IPS-15b (cell line): ENCODE data around the gene PLEKHA8.

Experiments used
- H3K27me3 ChIP-seq: one replicate; pipeline ENCODE4 v1.6.1; 2013; ENCODE audit warnings: low read length; ENCODE audit not compliant: control insufficient read depth, insufficient read depth
- H3K36me3 ChIP-seq: one replicate; pipeline ENCODE4 v1.6.1; 2013; ENCODE audit warnings: low read length; ENCODE audit not compliant: control insufficient read depth, insufficient read depth
- H3K4me1 ChIP-seq: one replicate; pipeline ENCODE4 v1.6.1; 2013; ENCODE audit warnings: mild to moderate bottlenecking, low read length; ENCODE audit not compliant: control insufficient read depth, insufficient read depth
- H3K4me3 ChIP-seq: one replicate; pipeline ENCODE4 v1.5.1; 2013; ENCODE audit warnings: low read depth, low read length
- H3K9ac ChIP-seq: one replicate; pipeline ENCODE4 v1.6.1; 2013; ENCODE audit warnings: low read depth, mild to moderate bottlenecking, low read length
- H3K9me3 ChIP-seq: one replicate; pipeline ENCODE4 v1.6.1; 2013; ENCODE audit warnings: mild to moderate bottlenecking, low read length; ENCODE audit not compliant: control insufficient read depth, insufficient read depth

The PLEKHA8 gene

GRCh38 chr7:30069096-30069867 lies 41.1 kb downstream of the PLEKHA8 start:
- H3K9me3 ChIP-seq: no peaks in the 10 kb centered on the region
- H3K9ac ChIP-seq: no peak overlapping the region
- no peaks in the 10 kb centered on the region for H3K4me1 ChIP-seq
- H3K36me3 ChIP-seq: no peaks in the 10 kb centered on the region
- H3K4me3 ChIP-seq: no peak overlapping the region
- no peaks in the 10 kb centered on the region for H3K27me3 ChIP-seq

- no peaks in the 10 kb centered on the region for H3K4me1 ChIP-seq
- H3K4me3 ChIP-seq: no peak overlapping the region
- no peak overlapping the region for H3K9ac ChIP-seq
- H3K27me3 ChIP-seq: no peaks in the 10 kb centered on the region
- H3K9me3 ChIP-seq: no peaks in the 10 kb centered on the region
- no peaks in the 10 kb centered on the region for H3K36me3 ChIP-seq
Observed at GRCh38 chr7:30070052-30070451, 41.8 kb downstream of the PLEKHA8 start.

DNA sequence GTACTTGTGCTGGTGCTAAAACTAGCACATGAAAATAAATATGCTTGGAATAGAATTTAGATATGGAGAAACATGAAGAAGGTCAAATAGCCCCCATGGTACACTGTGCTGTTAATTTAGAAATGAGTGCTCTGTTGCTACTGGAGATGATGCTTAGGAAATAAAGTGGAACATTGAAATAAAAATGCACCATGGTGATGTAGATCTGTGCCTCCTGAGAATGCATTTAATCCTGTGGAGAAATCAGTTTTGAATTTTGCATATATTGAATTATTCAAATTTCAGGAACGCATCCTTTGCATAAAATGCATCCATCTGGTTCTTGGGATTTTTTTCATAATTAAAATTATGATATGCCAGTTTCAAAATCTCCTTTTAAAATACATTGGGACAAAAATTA lies 44.5 kb downstream of the PLEKHA8 start:
- Histone ChIP-seq H3K9me3 (no peaks in the 10 kb centered on the region), H3K27me3 (no peaks in the 10 kb centered on the region), H3K4me3 (no peak overlapping the region), H3K9ac (no peak overlapping the region), H3K36me3 (no peaks in the 10 kb centered on the region), H3K4me1 (no peaks in the 10 kb centered on the region)

DNA sequence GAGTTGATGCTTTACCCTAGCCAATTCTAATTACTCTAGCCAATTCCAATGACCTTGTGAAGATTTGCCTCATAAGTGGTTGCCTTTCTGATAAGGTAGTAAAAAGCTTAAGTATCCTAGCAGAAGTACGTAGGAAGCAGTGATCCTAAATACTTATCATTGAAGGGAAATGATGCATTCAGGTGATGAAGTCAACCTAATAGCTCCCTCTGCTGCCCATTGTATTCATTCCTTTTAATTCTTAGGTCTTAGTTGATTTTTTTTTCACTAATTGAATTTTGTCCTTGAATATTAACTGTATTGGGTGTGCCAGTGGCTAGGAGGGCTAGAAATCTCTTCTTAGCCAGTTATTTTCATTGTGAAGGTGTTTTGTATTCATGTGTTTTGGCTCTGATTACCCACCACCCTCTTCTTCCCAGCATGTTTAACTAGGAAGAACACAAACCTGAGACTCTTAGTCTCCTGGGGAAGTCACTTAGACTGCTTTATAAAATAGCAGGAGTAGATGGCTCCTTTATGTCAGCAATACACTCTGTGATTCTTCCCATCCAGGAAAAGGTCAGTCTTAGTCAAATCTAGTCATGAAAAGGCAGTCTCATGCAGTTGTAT lies 46.3 kb downstream of the PLEKHA8 start:
- H3K27me3 ChIP-seq: no peaks in the 10 kb centered on the region
- no peaks in the 10 kb centered on the region for H3K9me3 ChIP-seq
- H3K9ac ChIP-seq: no peak overlapping the region
- no peak overlapping the region for H3K4me3 ChIP-seq
- no peaks in the 10 kb centered on the region for H3K4me1 ChIP-seq
- H3K36me3 ChIP-seq: no peaks in the 10 kb centered on the region

DNA sequence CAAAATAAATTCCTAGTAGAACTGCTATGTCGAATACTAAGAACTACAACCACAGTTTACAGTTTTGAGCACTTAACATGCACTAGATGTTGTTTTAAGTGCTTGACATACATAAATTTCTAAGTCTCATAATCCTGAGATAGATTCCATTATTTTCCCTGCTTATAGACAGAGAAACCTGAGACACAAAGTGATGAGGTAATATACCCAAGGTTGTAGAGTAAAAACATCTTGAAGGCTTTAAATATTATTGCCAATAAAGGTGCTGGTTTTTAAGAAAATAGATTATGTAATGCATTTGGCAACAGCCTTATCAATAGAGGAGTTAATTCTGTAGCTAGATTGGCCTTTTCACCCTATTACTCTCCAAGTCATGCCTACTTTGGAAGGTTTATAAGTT lies 48.2 kb downstream of the PLEKHA8 start:
- Histone ChIP-seq H3K36me3 (no peaks in the 10 kb centered on the region), H3K4me3 (no peak overlapping the region), H3K9ac (no peak overlapping the region), H3K27me3 (no peaks in the 10 kb centered on the region), H3K9me3 (no peaks in the 10 kb centered on the region), H3K4me1 (peaks cover 15% of the 10 kb centered on the region)

DNA sequence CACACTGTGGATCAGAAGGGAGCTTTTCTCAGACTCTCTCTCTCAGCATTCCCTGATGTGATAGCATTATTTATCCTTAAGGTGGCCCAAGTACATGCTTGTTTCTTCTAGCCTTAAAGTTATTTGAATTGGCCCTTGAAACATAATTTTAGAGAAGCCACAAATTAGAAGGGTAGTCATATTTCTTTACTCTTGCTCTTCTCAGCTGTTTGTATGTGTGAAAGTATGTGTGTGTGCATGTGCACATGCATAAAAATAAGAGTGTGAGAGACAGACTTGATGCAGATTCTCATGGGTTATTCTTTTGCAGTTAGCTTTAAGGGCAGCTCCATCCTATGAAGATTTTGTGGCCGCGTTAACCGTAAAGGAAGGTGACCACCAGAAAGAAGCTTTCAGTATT lies 50.1 kb downstream of the PLEKHA8 start:
- peaks cover 15% of the 10 kb centered on the region for H3K4me1 ChIP-seq
- H3K4me3 ChIP-seq: no peak overlapping the region
- H3K9ac ChIP-seq: no peak overlapping the region
- H3K27me3 ChIP-seq: no peaks in the 10 kb centered on the region
- no peaks in the 10 kb centered on the region for H3K36me3 ChIP-seq
- no peaks in the 10 kb centered on the region for H3K9me3 ChIP-seq

DNA sequence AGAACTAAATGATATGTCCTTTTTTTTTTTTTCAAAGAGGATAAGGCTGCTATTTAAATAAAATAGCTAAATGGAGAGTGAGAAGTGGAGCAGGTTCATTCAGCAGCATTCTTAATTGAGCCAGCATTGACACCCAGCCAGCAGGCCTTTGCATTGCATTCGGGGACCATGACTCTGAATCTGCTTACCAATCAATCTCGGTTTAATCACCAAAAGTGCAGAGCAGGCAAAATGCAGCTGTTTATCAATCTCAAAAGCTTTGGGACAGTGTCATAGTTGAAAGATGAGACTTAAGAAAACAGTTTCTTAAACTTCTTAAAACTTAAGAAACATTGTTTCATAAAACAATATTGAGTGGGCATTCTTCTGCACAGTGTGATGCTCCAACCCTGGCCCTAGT lies 51.7 kb downstream of the PLEKHA8 start:
- H3K9me3 ChIP-seq: no peaks in the 10 kb centered on the region
- no peak overlapping the region for H3K9ac ChIP-seq
- H3K4me3 ChIP-seq: no peak overlapping the region
- no peaks in the 10 kb centered on the region for H3K27me3 ChIP-seq
- H3K36me3 ChIP-seq: no peaks in the 10 kb centered on the region
- peaks cover 15% of the 10 kb centered on the region for H3K4me1 ChIP-seq

GRCh38 chr7:30080818-30081217 lies 52.6 kb downstream of the PLEKHA8 start:
- no peaks in the 10 kb centered on the region for H3K9me3 ChIP-seq
- H3K27me3 ChIP-seq: no peaks in the 10 kb centered on the region
- H3K9ac ChIP-seq: no peak overlapping the region
- no peak overlapping the region for H3K4me3 ChIP-seq
- H3K4me1 ChIP-seq: peaks cover 15% of the 10 kb centered on the region
- no peaks in the 10 kb centered on the region for H3K36me3 ChIP-seq

GRCh38 chr7:30082686-30083085 lies 54.5 kb downstream of the PLEKHA8 start:
- peaks cover 15% of the 10 kb centered on the region for H3K4me1 ChIP-seq
- no peak overlapping the region for H3K9ac ChIP-seq
- H3K36me3 ChIP-seq: no peaks in the 10 kb centered on the region
- no peak overlapping the region for H3K4me3 ChIP-seq
- H3K27me3 ChIP-seq: no peaks in the 10 kb centered on the region
- no peaks in the 10 kb centered on the region for H3K9me3 ChIP-seq

- Histone ChIP-seq H3K27me3 (no peaks in the 10 kb centered on the region), H3K36me3 (no peaks in the 10 kb centered on the region), H3K9ac (no peak overlapping the region), H3K4me1 (peaks cover 15% of the 10 kb centered on the region), H3K4me3 (no peak overlapping the region), H3K9me3 (no peaks in the 10 kb centered on the region)
Observed at GRCh38 chr7:30083334-30083733, 55.1 kb downstream of the PLEKHA8 start.

- Histone ChIP-seq H3K36me3 (no peaks in the 10 kb centered on the region), H3K27me3 (no peaks in the 10 kb centered on the region), H3K4me3 (no peak overlapping the region), H3K9me3 (no peaks in the 10 kb centered on the region), H3K9ac (no peak overlapping the region), H3K4me1 (peaks cover 15% of the 10 kb centered on the region)
Observed at GRCh38 chr7:30084212-30084611, 56.0 kb downstream of the PLEKHA8 start.

DNA sequence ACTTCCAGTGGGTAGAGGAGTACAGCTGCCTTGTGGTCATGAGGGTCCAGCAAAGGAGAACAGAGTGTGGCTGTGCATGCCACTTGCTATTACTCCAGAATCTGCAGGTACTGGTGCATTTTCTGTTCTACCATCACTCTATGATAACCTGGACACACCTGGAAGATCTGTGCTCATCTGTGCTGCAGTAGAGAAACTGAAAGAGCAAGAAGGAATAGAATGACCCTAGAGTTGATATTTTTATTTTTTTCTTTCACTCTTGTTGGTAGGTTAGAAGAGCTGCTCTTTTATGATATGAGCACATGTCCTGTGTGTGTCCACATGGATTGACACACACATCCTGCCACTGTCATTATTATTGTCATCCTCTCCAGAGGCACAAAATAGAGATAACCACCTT lies 58.3 kb downstream of the PLEKHA8 start:
- Histone ChIP-seq H3K36me3 (no peaks in the 10 kb centered on the region), H3K4me3 (no peak overlapping the region), H3K9me3 (no peaks in the 10 kb centered on the region), H3K4me1 (peaks cover 2% of the 10 kb centered on the region), H3K27me3 (no peaks in the 10 kb centered on the region), H3K9ac (no peak overlapping the region)
